IMR-90 (cell line): ENCODE results near the gene MRPL33. TPM values are rescaled to one million over a fixed set of nuclear protein-coding genes. Genes with fewer than 3 reads are reported as not detected.

Experiments used
- ATAC-seq: fragments of 200-7000 bp; cut with Tn5 transposase; 2 replicates; pipeline ENCODE4 v1.9.1; 2020; ENCODE audit warnings: low read depth, mild to moderate bottlenecking, moderate library complexity
- BruUV-seq: library from RNA; stranded (reverse); fragments of 400-500 nt; replicated peaks from 2 replicates; lab custom pipeline; 2021; lab: Mats Ljungman, UMichigan
- CTCF ChIA-PET: fragments of 300-600 bp; formaldehyde crosslinking; extraction: SDS; loops from one replicate; lab custom pipeline; 2021; ENCODE audit warnings: antibody characterized with exemption; lab: Yijun Ruan, JAX
- POLR2A ChIA-PET: fragments of 300-600 bp; sonication (Branson Sonifier 250); formaldehyde crosslinking; loops from one replicate; lab custom pipeline; 2022; ENCODE audit warnings: antibody characterized with exemption; ENCODE audit not compliant: unreplicated experiment; lab: Charles Lee
- DNase-seq: peaks from one replicate; pipeline ENCODE4 v3.0.0; 2013
- H2AFZ ChIP-seq: replicated peaks from 2 replicates; pipeline ENCODE3; 2013; ENCODE audit warnings: low read length, mild to moderate bottlenecking; ENCODE audit not compliant: poor library complexity
- H2AK5ac ChIP-seq: 2 replicates; pipeline ENCODE4 v1.6.1; 2013; ENCODE audit warnings: low read depth, low read length, inconsistent platforms
- H2AK9ac ChIP-seq: replicated peaks from 2 replicates; pipeline ENCODE3; 2013; ENCODE audit warnings: mild to moderate bottlenecking, low read depth, low read length, moderate library complexity; ENCODE audit not compliant: poor library complexity
- H2BK120ac ChIP-seq: 2 replicates; pipeline ENCODE4 v1.6.1; 2013; ENCODE audit warnings: low read depth, low read length, inconsistent platforms
- H2BK15ac ChIP-seq: 3 replicates; pipeline ENCODE4 v1.6.1; 2013; ENCODE audit warnings: low read depth, low read length, inconsistent platforms
- H2BK20ac ChIP-seq: 2 replicates; pipeline ENCODE4 v1.6.1; 2013; ENCODE audit warnings: low read depth, mild to moderate bottlenecking, inconsistent platforms, low read length, moderate library complexity
- H2BK5ac ChIP-seq: 2 replicates; pipeline ENCODE4 v1.6.1; 2013; ENCODE audit warnings: mild to moderate bottlenecking, low read depth, low read length, inconsistent platforms; ENCODE audit not compliant: poor library complexity, severe bottlenecking
- H3K14ac ChIP-seq: replicated peaks from 2 replicates; pipeline ENCODE4 v1.6.1; 2013; ENCODE audit warnings: low read depth, low read length, inconsistent platforms
- H3K18ac ChIP-seq: 2 replicates; pipeline ENCODE4 v1.6.1; 2013; ENCODE audit warnings: low read depth, low read length, control low read depth
- H3K23ac ChIP-seq: 2 replicates; pipeline ENCODE4 v1.6.1; 2013; ENCODE audit warnings: low read depth, low read length, inconsistent platforms
- H3K27ac ChIP-seq: 2 replicates; pipeline ENCODE4 v1.5.1; 2013; ENCODE audit warnings: mild to moderate bottlenecking, control low read depth, low read length; ENCODE audit not compliant: insufficient read depth
- H3K27me3 ChIP-seq: 2 replicates; pipeline ENCODE4 v1.6.1; 2013; ENCODE audit warnings: low read length; ENCODE audit not compliant: control insufficient read depth, insufficient read depth
- H3K36me3 ChIP-seq: 2 replicates; pipeline ENCODE4 v1.6.1; 2013; ENCODE audit warnings: low read length, mixed read lengths; ENCODE audit not compliant: control insufficient read depth, insufficient read depth
- H3K4ac ChIP-seq: 2 replicates; pipeline ENCODE4 v1.6.1; 2013; ENCODE audit warnings: low read depth, low read length, inconsistent platforms
- H3K4me1 ChIP-seq: 2 replicates; pipeline ENCODE4 v1.6.1; 2013; ENCODE audit warnings: low read length, mixed read lengths; ENCODE audit not compliant: control insufficient read depth, insufficient read depth
- H3K4me2 ChIP-seq: 2 replicates; pipeline ENCODE4 v1.6.1; 2013; ENCODE audit warnings: low read depth, mild to moderate bottlenecking, control low read depth, low read length, moderate library complexity
- H3K4me3 ChIP-seq: 2 replicates; pipeline ENCODE4 v1.5.1; 2013; ENCODE audit warnings: low read depth, mild to moderate bottlenecking, control low read depth, low read length, moderate library complexity; ENCODE audit not compliant: insufficient read depth
- H3K56ac ChIP-seq: 2 replicates; pipeline ENCODE4 v1.6.1; 2013; ENCODE audit warnings: low read length, inconsistent platforms; ENCODE audit not compliant: insufficient read depth; ENCODE audit errors: extremely low read depth
- H3K79me1 ChIP-seq, 2 experiments: 2 replicates each; pipeline ENCODE4 v1.6.1; 2013; ENCODE audit warnings: low read length in 2 of 2, inconsistent platforms in 1 of 2, low read depth in 1 of 2
- H3K9ac ChIP-seq: 2 replicates; pipeline ENCODE4 v1.6.1; 2013; ENCODE audit warnings: low read depth, low read length, control low read depth
- H3K9me1 ChIP-seq: 2 replicates; pipeline ENCODE4 v1.6.1; 2013; ENCODE audit warnings: low read length, inconsistent platforms; ENCODE audit not compliant: insufficient read depth
- H3K9me3 ChIP-seq: 2 replicates; pipeline ENCODE4 v1.6.1; 2013; ENCODE audit warnings: low read length; ENCODE audit not compliant: control insufficient read depth, insufficient read depth
- H4K20me1 ChIP-seq: 2 replicates; pipeline ENCODE4 v1.6.1; 2013; ENCODE audit warnings: low read length, inconsistent platforms; ENCODE audit not compliant: insufficient read depth
- H4K5ac ChIP-seq: 2 replicates; pipeline ENCODE4 v1.6.1; 2013; ENCODE audit warnings: mild to moderate bottlenecking, low read depth, low read length, control low read depth
- H4K8ac ChIP-seq, 2 experiments: 2 replicates each; pipeline ENCODE4 v1.6.1; 2013; ENCODE audit warnings: low read depth in 2 of 2, low read length in 2 of 2, control low read depth in 1 of 2, inconsistent platforms in 1 of 2
- H4K91ac ChIP-seq: 2 replicates; pipeline ENCODE4 v1.6.1; 2013; ENCODE audit warnings: low read depth, low read length, inconsistent platforms; ENCODE audit not compliant: insufficient read depth
- CEBPB ChIP-seq: IDR thresholded peaks from 2 replicates; pipeline ENCODE4 v1.6.1; 2012; ENCODE audit warnings: low read depth, low read length, improper control_type of control experiment
- MAZ ChIP-seq: IDR thresholded peaks from 2 replicates; pipeline ENCODE4 v1.6.1; 2012; ENCODE audit warnings: low read depth, mild to moderate bottlenecking, low read length, improper control_type of control experiment, moderate library complexity, borderline replicate concordance
- RAD21 ChIP-seq: IDR thresholded peaks from 2 replicates; pipeline ENCODE4 v1.6.1; 2012; ENCODE audit warnings: low read length, improper control_type of control experiment
- WGBS, 2 experiments: methylation state at CpG; one replicate each; pipeline versions ENCODE4 v1.1.5 to v1.1.7; 2013; ENCODE audit warnings: missing lambda C conversion rate in 2 of 2; ENCODE audit not compliant: insufficient read length in 1 of 2; ENCODE audit errors: extremely low coverage in 2 of 2; 5-methylcytosine and 5-hydroxymethylcytosine counted together
- dilution Hi-C: fragments of 300-500 bp; cut with HindIII; formaldehyde crosslinking; loops from one replicate; pipeline ENCODE4 v1.14.3; 2018; ENCODE audit warnings: low sequenced_read_pairs; ENCODE audit not compliant: unreplicated experiment
- in situ Hi-C: fragments of 300-500 bp; cut with MboI; formaldehyde crosslinking; loops from 3 replicates; pipeline ENCODE4 v1.14.3; 2019; ENCODE audit warnings: low sequenced_read_pairs, inconsistent platforms, mixed read lengths
- intact Hi-C: fragments of 100-400 bp; cut with micrococcal nuclease; formaldehyde crosslinking; loops from 2 replicates; pipeline ENCODE4 v1.10.0; 2022
- polyA plus RNA-seq, 3 experiments: library from polyadenylated mRNA; depleted of rRNA; stranded (reverse); fragments of >200 nt; gene quantifications; 2 replicates each; pipeline ENCODE4 v1.2.3, GENCODE V29; 2012; ENCODE audit warnings: low replicate concordance in 1 of 3
- total RNA-seq: library from RNA; depleted of rRNA; stranded (reverse); fragments of >200 nt; gene quantifications from 2 replicates; pipeline ENCODE4 v1.2.3, GENCODE V29; 2012

The MRPL33 gene
- total and polyA plus RNA-seq, 2 of the 4 experiments (the other 2 are of a cell fraction) = 13.3 to 101 TPM

DNA sequence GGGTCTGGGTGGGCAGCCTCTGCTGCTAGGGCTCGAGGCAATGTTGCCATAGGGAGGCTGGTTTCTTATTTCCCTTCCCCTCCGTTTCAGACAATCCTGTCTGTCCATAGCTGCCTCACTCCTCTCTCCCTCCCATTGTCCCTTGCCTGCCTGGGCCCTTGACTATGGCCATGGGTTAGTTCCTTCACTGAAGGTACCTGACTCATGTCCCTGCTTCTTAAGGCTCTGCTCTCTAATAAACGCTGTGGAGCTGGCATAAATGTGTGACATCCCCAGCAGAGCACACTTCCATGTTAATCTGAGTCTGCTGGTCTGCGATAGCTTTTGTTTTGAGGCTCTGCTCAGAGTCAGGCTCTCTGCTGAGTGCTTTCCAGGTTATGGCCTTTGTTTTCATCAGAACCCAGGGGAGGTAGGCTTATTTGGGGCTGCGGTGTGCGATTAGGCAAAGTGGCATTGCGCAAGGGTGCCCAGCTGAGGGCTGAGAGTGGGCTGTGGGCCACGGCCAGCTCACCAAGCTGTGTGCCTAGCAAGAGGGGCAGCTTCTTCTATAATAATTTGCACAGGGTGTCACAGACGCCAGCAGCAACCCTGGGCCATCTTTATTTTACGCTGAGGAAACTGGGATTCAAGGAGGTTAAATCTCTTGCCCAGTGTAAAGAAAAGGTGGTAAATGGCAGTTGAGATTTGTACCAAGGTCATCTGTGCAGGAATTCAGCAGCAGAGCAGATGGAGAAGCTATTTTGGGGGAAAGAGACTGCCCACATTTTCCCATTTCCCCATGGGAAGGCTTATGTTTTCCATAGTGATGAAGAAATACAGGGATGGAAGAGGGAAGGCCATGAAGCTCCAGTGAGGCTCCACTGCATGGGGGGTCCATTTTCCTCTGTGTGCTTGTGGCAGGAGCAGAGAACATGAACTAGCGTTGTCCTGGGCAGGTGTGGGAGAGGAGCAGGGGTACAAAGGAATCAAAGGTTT lies 25.6 kb downstream of the MRPL33 start:
- H2AFZ ChIP-seq = peak overlapping the region; percentile 39
- DNase-seq = no peak
- H4K8ac ChIP-seq = peak overlapping the region; percentile 84 to 99
- H3K9me3 ChIP-seq = no peaks in the 10 kb centered on the region
- no TSS peak for BruUV-seq
- no peak overlapping the region for H3K4me2 ChIP-seq
- no peak overlapping the region for H3K4me3 ChIP-seq
- H3K27me3 ChIP-seq = no peaks in the 10 kb centered on the region
- intact Hi-C loops = loop anchor here (5.0 kb wide), 1 partner anchor 90 kb away; no protein-coding TSS in a partner anchor
- peak overlapping the region; percentile 93 for H4K5ac ChIP-seq
- peak overlapping the region; percentile 100 for H2BK120ac ChIP-seq
- H3K23ac ChIP-seq = peak overlapping the region; percentile 99
- 0 out of 2 replicates have a peak overlapping the region, but pooled peaks have one; percentile 40 for H3K9ac ChIP-seq
- peak overlapping the region; percentile 100 for H2AK5ac ChIP-seq
- 100% methylated on average over 6 of the region's 11 CpGs; no CpG with 5 or more reads in 1 of the 2 experiments for WGBS, 2 experiments
- peak overlapping the region; percentile 51 for H2AK9ac ChIP-seq
- no peak for ATAC-seq
- peak overlapping the region; percentile 99 for H4K91ac ChIP-seq
- H3K14ac ChIP-seq = peak overlapping the region; percentile 97
- no peaks in the 10 kb centered on the region for H3K36me3 ChIP-seq
- H2BK5ac ChIP-seq = peak overlapping the region; percentile 100
- H3K56ac ChIP-seq = peak overlapping the region; percentile 88; the same call in 1 of the 2 replicates
- H3K9me1 ChIP-seq = peaks cover 48% of the 10 kb centered on the region
- in situ Hi-C loops = no loop called here
- H3K4me1 ChIP-seq = peaks cover 55% of the 10 kb centered on the region
- no peaks in the 10 kb centered on the region for H4K20me1 ChIP-seq
- CTCF ChIA-PET = interaction anchor here (1.5 kb wide), 1 partner anchor 74 kb away, joined by 3 read pairs; no protein-coding TSS in a partner anchor
- dilution Hi-C loops = no loop called here
- H2BK15ac ChIP-seq = peak overlapping the region; percentile 71
- H3K79me1 ChIP-seq = peaks cover 17 to 63% of the 10 kb centered on the region in 2 experiments; a peak in 3 of 4 replicates
- peak overlapping the region; percentile 96 for H3K27ac ChIP-seq
- POLR2A ChIA-PET = no interaction called here
- TF ChIP-seq CEBPB (peak; percentile 85), MAZ (no peak), RAD21 (no peak)
- H3K4ac ChIP-seq = peak overlapping the region; percentile 100
- peak overlapping the region; percentile 99 for H2BK20ac ChIP-seq
- peak overlapping the region; percentile 96 for H3K18ac ChIP-seq
